MCF 10A (cell line): ENCODE results near the gene MYMX. TPM values are rescaled to one million over a fixed set of nuclear protein-coding genes. Genes with fewer than 3 reads are reported as not detected.

Experiments
- BruUV-seq: library from RNA; stranded (reverse); fragments of 400-500 nt; replicated peaks from 2 replicates; lab custom pipeline; 2021; lab: Mats Ljungman, UMichigan
- CTCF ChIA-PET: fragments of 300-600 bp; sonication (Branson Sonifier 250); formaldehyde crosslinking; extraction: SDS; loops from one replicate; lab custom pipeline; 2021; ENCODE audit warnings: antibody characterized with exemption, inconsistent platforms; lab: Yijun Ruan, JAX
- POLR2A ChIA-PET: fragments of 300-600, 350-650 bp; sonication (Branson Sonifier 250); formaldehyde crosslinking; extraction: SDS; loops from one replicate; lab custom pipeline; 2020; ENCODE audit warnings: antibody characterized with exemption, inconsistent platforms; lab: Yijun Ruan, JAX
- DNase-seq: peaks from one replicate; pipeline ENCODE4 v3.0.0-alpha.2; 2018; ENCODE audit not compliant: unreplicated experiment
- H3K27ac Mint-ChIP-seq: one replicate; pipeline ENCODE4 v1.8.0; 2022; ENCODE audit warnings: mild to moderate bottlenecking, low read depth, mixed read lengths; ENCODE audit not compliant: unreplicated experiment
- H3K27me3 Mint-ChIP-seq: one replicate; pipeline ENCODE4 v1.8.0; 2022; ENCODE audit warnings: mixed read lengths; ENCODE audit not compliant: insufficient read depth, unreplicated experiment
- H3K36me3 Mint-ChIP-seq: one replicate; pipeline ENCODE4 v1.8.0; 2022; ENCODE audit warnings: mild to moderate bottlenecking, moderate library complexity, mixed read lengths; ENCODE audit not compliant: insufficient read depth, unreplicated experiment
- H3K4me1 Mint-ChIP-seq: one replicate; pipeline ENCODE4 v1.8.0; 2022; ENCODE audit warnings: mixed read lengths; ENCODE audit not compliant: insufficient read depth, unreplicated experiment
- H3K4me3 Mint-ChIP-seq: one replicate; pipeline ENCODE4 v1.8.0; 2022; ENCODE audit warnings: mild to moderate bottlenecking, moderate library complexity, mixed read lengths; ENCODE audit not compliant: unreplicated experiment
- H3K9me3 Mint-ChIP-seq: one replicate; pipeline ENCODE4 v1.8.0; 2022; ENCODE audit warnings: mixed read lengths; ENCODE audit not compliant: unreplicated experiment
- intact Hi-C: fragments of 100-400 bp; cut with micrococcal nuclease; formaldehyde crosslinking; loops from 2 replicates; pipeline ENCODE4 v1.14.1; 2022
- total RNA-seq: library from RNA; stranded (reverse); gene quantifications from 2 replicates; pipeline ENCODE4 v1.2.3, GENCODE V29; 2022
- TF ChIP-seq, protein P1 (sequence below): fragments of 200-600 bp; IDR thresholded peaks from one replicate; pipeline ENCODE4 v1.8.0; 2022; ENCODE audit warnings: antibody characterized with exemption, mild to moderate bottlenecking; ENCODE audit not compliant: unreplicated experiment

The MYMX gene
- total RNA-seq, 1 experiment from 2014 or later = not detected

DNA sequence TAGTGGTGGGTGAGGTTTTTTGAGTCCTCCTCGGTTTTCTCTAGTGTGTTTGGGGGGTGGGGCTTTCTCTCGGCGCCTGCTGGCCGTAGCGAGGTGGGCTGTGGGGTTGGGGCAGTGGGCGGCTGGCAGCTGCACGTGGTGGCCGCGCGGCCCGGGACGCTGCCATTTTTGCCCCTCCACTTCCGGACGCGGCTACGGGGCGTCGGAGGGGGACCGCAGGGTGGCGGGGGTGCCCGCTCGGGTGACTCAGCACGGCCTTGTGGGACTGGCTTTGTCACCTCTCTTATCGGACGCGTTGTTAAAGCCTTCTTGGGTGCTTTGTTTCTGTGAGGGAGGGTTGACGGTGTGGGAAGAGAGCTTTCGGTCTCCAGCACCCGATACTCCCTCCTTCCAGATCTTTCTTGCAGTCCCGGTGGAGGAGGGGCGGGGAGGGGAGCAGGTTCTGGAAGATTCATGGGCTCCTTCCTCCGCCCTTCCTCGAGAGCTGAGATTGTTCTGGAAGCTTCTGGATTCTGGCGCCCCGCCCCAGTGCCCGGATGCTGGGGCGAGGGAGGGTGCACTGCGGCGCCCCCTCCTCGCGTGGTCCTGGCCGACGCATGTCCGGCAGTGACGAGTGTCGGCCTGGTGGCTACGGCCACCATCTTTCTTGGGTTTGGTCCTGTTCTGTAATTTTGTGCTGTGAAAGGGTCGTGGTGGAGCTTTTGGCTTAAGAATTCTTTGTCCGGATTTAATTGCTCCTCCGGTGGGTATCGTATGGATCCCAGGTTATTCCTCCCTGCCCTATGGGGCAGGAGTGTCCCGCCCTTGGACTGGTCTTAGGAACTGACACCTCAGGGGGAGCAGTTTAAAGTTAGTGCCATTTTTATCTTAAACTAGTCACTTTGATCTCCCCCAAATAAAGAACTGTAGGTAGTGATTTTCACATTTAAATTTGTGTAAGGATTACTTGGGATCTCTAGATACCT is 30.9 kb downstream of the MYMX start:
- Mint-ChIP-seq H3K4me3 (peak overlapping the region; percentile 95), H3K9me3 (no peaks in the 10 kb centered on the region), H3K36me3 (peaks cover 62% of the 10 kb centered on the region), H3K27ac (peak overlapping the region; percentile 99), H3K27me3 (no peaks in the 10 kb centered on the region), H3K4me1 (peaks cover 38% of the 10 kb centered on the region)
- ChIA-PET POLR2A (interaction anchor here (0.6 to 5.0 kb wide), 31 partner anchors 8 to 820 kb away, joined by 3 to 121 read pairs (median 4); partner anchors contain the start of genes AARS2, ABCC10, CDC5L and GTPBP2), CTCF (interaction anchor here (0.5 to 3.6 kb wide), 9 partner anchors 9 to 740 kb away, joined by 3 to 15 read pairs (median 8); partner anchors contain the start of gene SLC35B2)
- intact Hi-C loops = loop anchor here (2.0 to 10.0 kb wide), 2 partner anchors 75 to 473 kb away; partner anchors contain the start of gene VEGFA
- peak; percentile 55 for DNase-seq
- TF ChIP-seq, protein P1, sequence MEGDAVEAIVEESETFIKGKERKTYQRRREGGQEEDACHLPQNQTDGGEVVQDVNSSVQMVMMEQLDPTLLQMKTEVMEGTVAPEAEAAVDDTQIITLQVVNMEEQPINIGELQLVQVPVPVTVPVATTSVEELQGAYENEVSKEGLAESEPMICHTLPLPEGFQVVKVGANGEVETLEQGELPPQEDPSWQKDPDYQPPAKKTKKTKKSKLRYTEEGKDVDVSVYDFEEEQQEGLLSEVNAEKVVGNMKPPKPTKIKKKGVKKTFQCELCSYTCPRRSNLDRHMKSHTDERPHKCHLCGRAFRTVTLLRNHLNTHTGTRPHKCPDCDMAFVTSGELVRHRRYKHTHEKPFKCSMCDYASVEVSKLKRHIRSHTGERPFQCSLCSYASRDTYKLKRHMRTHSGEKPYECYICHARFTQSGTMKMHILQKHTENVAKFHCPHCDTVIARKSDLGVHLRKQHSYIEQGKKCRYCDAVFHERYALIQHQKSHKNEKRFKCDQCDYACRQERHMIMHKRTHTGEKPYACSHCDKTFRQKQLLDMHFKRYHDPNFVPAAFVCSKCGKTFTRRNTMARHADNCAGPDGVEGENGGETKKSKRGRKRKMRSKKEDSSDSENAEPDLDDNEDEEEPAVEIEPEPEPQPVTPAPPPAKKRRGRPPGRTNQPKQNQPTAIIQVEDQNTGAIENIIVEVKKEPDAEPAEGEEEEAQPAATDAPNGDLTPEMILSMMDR = no peak
- BruUV-seq = TSS peak; percentile 47

DNA sequence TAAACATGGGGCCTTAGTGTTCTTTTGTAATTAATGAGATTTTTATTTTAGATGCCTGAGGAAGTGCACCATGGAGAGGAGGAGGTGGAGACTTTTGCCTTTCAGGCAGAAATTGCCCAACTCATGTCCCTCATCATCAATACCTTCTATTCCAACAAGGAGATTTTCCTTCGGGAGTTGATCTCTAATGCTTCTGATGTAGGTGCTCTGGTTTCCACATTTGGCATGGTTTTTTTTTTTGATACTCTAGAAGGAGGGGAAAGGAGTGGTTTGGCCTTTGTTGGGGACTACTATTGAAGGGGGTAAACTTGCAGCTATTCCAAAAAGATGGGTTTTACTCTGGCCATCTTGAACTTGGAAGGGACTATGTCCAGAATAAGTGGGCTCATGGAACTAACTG is 31.9 kb downstream of the MYMX start:
- DNase-seq = no peak
- Mint-ChIP-seq H3K27ac (peak overlapping the region; percentile 99), H3K4me3 (peak overlapping the region; percentile 95), H3K4me1 (peaks cover 48% of the 10 kb centered on the region), H3K36me3 (peaks cover 72% of the 10 kb centered on the region), H3K27me3 (no peaks in the 10 kb centered on the region), H3K9me3 (no peaks in the 10 kb centered on the region)
- BruUV-seq = no TSS peak
- ChIA-PET CTCF (interaction anchor here (1.0 to 3.6 kb wide), 7 partner anchors 8 to 138 kb away, joined by 3 to 14 read pairs (median 8); partner anchors contain the start of gene SLC35B2), POLR2A (interaction anchor here (2.3 to 5.0 kb wide), 7 partner anchors 8 to 124 kb away, joined by 6 to 121 read pairs (median 25); partner anchors contain the start of genes AARS2, SLC29A1 and SLC35B2)
- TF ChIP-seq, protein P1 = no peak
- intact Hi-C loops = loop anchor here (10.0 kb wide), 1 partner anchor 474 kb away; the partner anchor contains the start of gene VEGFA

DNA sequence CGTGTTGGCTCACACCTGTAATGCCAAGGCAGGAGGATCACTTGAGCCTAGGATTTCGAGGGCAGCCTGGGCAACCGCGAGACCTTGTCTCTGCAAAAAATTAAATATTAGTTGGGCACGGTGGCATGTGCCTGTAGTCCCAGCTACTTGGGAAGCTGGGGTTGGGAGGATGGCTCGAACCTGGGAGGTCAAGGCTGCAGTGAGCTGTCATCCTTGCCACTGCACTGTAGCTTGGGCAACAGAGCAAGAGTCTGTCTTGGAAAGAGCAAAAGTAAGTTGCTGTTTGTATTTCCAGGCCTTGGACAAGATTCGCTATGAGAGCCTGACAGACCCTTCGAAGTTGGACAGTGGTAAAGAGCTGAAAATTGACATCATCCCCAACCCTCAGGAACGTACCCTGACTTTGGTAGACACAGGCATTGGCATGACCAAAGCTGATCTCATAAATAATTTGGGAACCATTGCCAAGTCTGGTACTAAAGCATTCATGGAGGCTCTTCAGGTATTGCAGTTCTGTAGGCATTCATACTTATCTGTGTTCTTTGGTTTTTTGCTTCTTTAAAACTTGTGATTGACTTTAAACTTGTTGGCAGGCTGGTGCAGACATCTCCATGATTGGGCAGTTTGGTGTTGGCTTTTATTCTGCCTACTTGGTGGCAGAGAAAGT is 32.5 kb downstream of the MYMX start:
- CTCF ChIA-PET = interaction anchor here (1.1 to 3.6 kb wide), 3 partner anchors 14 to 138 kb away, joined by 3 to 13 read pairs (median 10); no protein-coding TSS in a partner anchor
- peaks cover 78% of the 10 kb centered on the region for H3K36me3 Mint-ChIP-seq
- H3K9me3 Mint-ChIP-seq = no peaks in the 10 kb centered on the region
- POLR2A ChIA-PET = interaction anchor here (0.9 to 5.0 kb wide), 3 partner anchors 14 to 138 kb away, joined by 3 to 62 read pairs (median 25); partner anchors contain the start of genes CDC5L and SLC29A1
- BruUV-seq = no TSS peak
- H3K4me3 Mint-ChIP-seq = peak overlapping the region; percentile 95
- TF ChIP-seq, protein P1 = no peak
- no peak for DNase-seq
- H3K27me3 Mint-ChIP-seq = no peaks in the 10 kb centered on the region
- peak overlapping the region; percentile 99 for H3K27ac Mint-ChIP-seq
- intact Hi-C loops = loop anchor here (10.0 kb wide), 1 partner anchor 474 kb away; the partner anchor contains the start of gene VEGFA
- H3K4me1 Mint-ChIP-seq = peaks cover 54% of the 10 kb centered on the region
